PC-3 (cell line): Measurements from ENCODE around the gene HOXB9. TPM values are rescaled to one million over a fixed set of nuclear protein-coding genes. Genes with fewer than 3 reads are reported as not detected.

Source experiments
- ATAC-seq: fragments of 200-7000 bp; cut with Tn5 transposase; 2 replicates; pipeline ENCODE4 v1.9.1; 2020; ENCODE audit warnings: mild to moderate bottlenecking, moderate library complexity
- BruUV-seq: library from RNA; stranded (reverse); fragments of 400-500 nt; replicated peaks from 2 replicates; lab custom pipeline; 2021; lab: Mats Ljungman, UMichigan
- CTCF ChIA-PET: fragments of 300-600 bp; sonication (Branson Sonifier 250); formaldehyde crosslinking; loops from one replicate; lab custom pipeline; 2022; ENCODE audit warnings: antibody characterized with exemption; lab: Charles Lee
- POLR2A ChIA-PET: fragments of 300-600 bp; sonication (Branson Sonifier 250); formaldehyde crosslinking; loops from one replicate; lab custom pipeline; 2022; ENCODE audit warnings: antibody characterized with exemption; ENCODE audit not compliant: unreplicated experiment; lab: Charles Lee
- DNase-seq: peaks from one replicate; pipeline ENCODE4 v3.0.0-alpha.2; 2015
- H2AFZ ChIP-seq: fragments of 300-600 bp; sonication (generic); 2 replicates; pipeline ENCODE4 v1.6.0; 2016; ENCODE audit warnings: antibody characterized with exemption, low read length
- H3F3A ChIP-seq: fragments of 300-600 bp; sonication (generic); one replicate; pipeline ENCODE4 v1.6.0; 2017; ENCODE audit warnings: antibody characterized with exemption, low read length, control low read depth, mild to moderate bottlenecking; ENCODE audit not compliant: unreplicated experiment
- H3K27ac ChIP-seq: fragments of 300-600 bp; sonication (generic); 2 replicates; pipeline ENCODE4 v1.5.1; 2016; ENCODE audit warnings: mild to moderate bottlenecking, low read length
- H3K27me3 ChIP-seq: fragments of 300-600 bp; sonication (generic); 2 replicates; pipeline ENCODE4 v1.6.1; 2016; ENCODE audit warnings: low read length, mixed read lengths
- H3K36me3 ChIP-seq: fragments of 300-600 bp; sonication (generic); 2 replicates; pipeline ENCODE4 v1.6.1; 2016; ENCODE audit warnings: low read depth, mixed run types, low read length, mixed read lengths
- H3K4me1 ChIP-seq: fragments of 300-600 bp; sonication (generic); 2 replicates; pipeline ENCODE4 v1.5.1; 2016; ENCODE audit warnings: low read length; ENCODE audit not compliant: insufficient read depth
- H3K4me2 ChIP-seq: fragments of 300-600 bp; sonication (generic); 2 replicates; pipeline ENCODE4 v1.6.0; 2016; ENCODE audit warnings: low read length
- H3K4me3 ChIP-seq: fragments of 300-600 bp; sonication (generic); 2 replicates; pipeline ENCODE4 v1.5.1; 2016; ENCODE audit warnings: mild to moderate bottlenecking, low read length, mixed read lengths
- H3K79me2 ChIP-seq: fragments of 300-600 bp; sonication (generic); 2 replicates; pipeline ENCODE4 v1.6.1; 2017; ENCODE audit warnings: low read length, mixed read lengths
- H3K9ac ChIP-seq: fragments of 300-600 bp; sonication (generic); 2 replicates; pipeline ENCODE4 v1.6.0; 2016; ENCODE audit warnings: mild to moderate bottlenecking, low read length
- H3K9me2 ChIP-seq: fragments of 300-600 bp; sonication (generic); replicated peaks from 2 replicates; pipeline ENCODE4 v1.6.1; 2016; ENCODE audit warnings: mixed run types, low read length, mixed read lengths
- H3K9me3 ChIP-seq: fragments of 300-600 bp; sonication (generic); 2 replicates; pipeline ENCODE4 v1.6.1; 2016; ENCODE audit warnings: low read length, mixed read lengths
- H4K20me1 ChIP-seq: fragments of 300-600 bp; sonication (generic); 2 replicates; pipeline ENCODE4 v1.6.1; 2016; ENCODE audit warnings: low read length, mixed read lengths
- EZH2 ChIP-seq: fragments of 300-600 bp; sonication (generic); IDR thresholded peaks from one replicate; pipeline ENCODE4 v1.6.1; 2017; ENCODE audit warnings: antibody characterized with exemption, mild to moderate bottlenecking, low read length; ENCODE audit not compliant: unreplicated experiment
- EZH2phosphoT487 ChIP-seq: fragments of 300-600 bp; sonication (generic); IDR thresholded peaks from 2 replicates; pipeline ENCODE4 v1.6.1; 2018; ENCODE audit warnings: mild to moderate bottlenecking, antibody characterized with exemption, low read length, borderline replicate concordance
- intact Hi-C: fragments of 100-400 bp; cut with micrococcal nuclease; formaldehyde crosslinking; loops from 2 replicates; pipeline ENCODE4 v1.9.0; 2023
- total RNA-seq: library from RNA; depleted of rRNA; stranded (reverse); fragments of >200 nt; gene quantifications from 2 replicates; pipeline ENCODE4 v1.2.3, GENCODE V29; 2014
- TF ChIP-seq, protein P1 (sequence below): fragments of 300-600 bp; sonication (generic); conservative IDR thresholded peaks from 2 replicates; pipeline ENCODE4 v1.5.1; 2017; ENCODE audit warnings: antibody characterized with exemption, low read depth, mild to moderate bottlenecking, low read length

HOXB9 gene
- total RNA-seq, 1 experiment from 2014 or later = 7.0 TPM

- no peak for ATAC-seq
- POLR2A ChIA-PET = no interaction called here
- no peak overlapping the region for H3K9ac ChIP-seq
These were observed 33.6 kb downstream of the HOXB9 start for GRCh38 chr17:48592577-48592976.

DNA sequence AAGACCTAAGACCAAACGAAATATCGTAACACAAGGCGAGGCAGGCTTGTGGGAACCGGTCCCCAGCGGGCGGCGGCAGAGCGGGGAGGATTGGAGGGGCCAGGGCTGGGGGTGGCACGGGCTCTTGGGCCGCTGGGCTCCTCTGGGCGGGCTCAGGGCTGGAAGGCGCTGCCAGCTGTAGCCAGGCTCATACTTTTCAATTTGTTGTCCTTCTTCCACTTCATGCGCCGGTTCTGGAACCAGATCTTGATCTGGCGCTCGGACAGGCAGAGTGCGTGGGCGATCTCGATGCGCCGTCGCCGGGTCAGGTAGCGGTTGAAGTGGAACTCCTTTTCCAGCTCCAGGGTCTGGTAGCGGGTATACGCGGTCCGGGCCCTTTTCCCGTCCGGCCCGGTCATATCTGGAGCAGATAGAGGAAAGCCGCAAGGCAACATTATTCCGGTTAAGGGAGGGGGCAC, 34.1 kb downstream of the HOXB9 start:
- H3K36me3 ChIP-seq = no peaks in the 10 kb centered on the region
- H3K9ac ChIP-seq = no peak overlapping the region
- peaks cover 8% of the 10 kb centered on the region; the same call in 1 of the 2 replicates for H3K4me1 ChIP-seq
- no peaks in the 10 kb centered on the region for H3K9me2 ChIP-seq
- no peak overlapping the region for H3K4me3 ChIP-seq
- no peaks in the 10 kb centered on the region for H3K9me3 ChIP-seq
- no peak for DNase-seq
- no TSS peak for BruUV-seq
- ATAC-seq = no peak
- H3F3A ChIP-seq = no peaks in the 10 kb centered on the region
- peaks cover 6% of the 10 kb centered on the region for H3K79me2 ChIP-seq
- TF ChIP-seq, protein P1, sequence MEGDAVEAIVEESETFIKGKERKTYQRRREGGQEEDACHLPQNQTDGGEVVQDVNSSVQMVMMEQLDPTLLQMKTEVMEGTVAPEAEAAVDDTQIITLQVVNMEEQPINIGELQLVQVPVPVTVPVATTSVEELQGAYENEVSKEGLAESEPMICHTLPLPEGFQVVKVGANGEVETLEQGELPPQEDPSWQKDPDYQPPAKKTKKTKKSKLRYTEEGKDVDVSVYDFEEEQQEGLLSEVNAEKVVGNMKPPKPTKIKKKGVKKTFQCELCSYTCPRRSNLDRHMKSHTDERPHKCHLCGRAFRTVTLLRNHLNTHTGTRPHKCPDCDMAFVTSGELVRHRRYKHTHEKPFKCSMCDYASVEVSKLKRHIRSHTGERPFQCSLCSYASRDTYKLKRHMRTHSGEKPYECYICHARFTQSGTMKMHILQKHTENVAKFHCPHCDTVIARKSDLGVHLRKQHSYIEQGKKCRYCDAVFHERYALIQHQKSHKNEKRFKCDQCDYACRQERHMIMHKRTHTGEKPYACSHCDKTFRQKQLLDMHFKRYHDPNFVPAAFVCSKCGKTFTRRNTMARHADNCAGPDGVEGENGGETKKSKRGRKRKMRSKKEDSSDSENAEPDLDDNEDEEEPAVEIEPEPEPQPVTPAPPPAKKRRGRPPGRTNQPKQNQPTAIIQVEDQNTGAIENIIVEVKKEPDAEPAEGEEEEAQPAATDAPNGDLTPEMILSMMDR = no peak
- TF ChIP-seq EZH2 = no peak
- no peak for TF ChIP-seq EZH2phosphoT487
- ChIA-PET POLR2A (no interaction called here), CTCF (no interaction called here)
- H3K27ac ChIP-seq = no peak overlapping the region
- H3K27me3 ChIP-seq = no peaks in the 10 kb centered on the region
- H2AFZ ChIP-seq = no peak overlapping the region
- intact Hi-C loops = no loop called here
- H3K4me2 ChIP-seq = no peak overlapping the region
- H4K20me1 ChIP-seq = no peaks in the 10 kb centered on the region; the same call in 1 of the 2 replicates

More at GRCh38 chr17:48592577-48592976, 33.6 kb downstream of the HOXB9 start:
- no peaks in the 10 kb centered on the region for H3F3A ChIP-seq
- DNase-seq = no peak
- no peak overlapping the region for H2AFZ ChIP-seq
- H3K4me3 ChIP-seq = no peak overlapping the region
- TF ChIP-seq EZH2 = no peak
- TF ChIP-seq, protein P1 = no peak
- no peak for TF ChIP-seq EZH2phosphoT487
- H3K4me2 ChIP-seq = no peak overlapping the region
- H3K4me1 ChIP-seq = peaks cover 7% of the 10 kb centered on the region; the same call in 1 of the 2 replicates
- peaks cover 11% of the 10 kb centered on the region for H3K79me2 ChIP-seq
- H3K27ac ChIP-seq = no peak overlapping the region
- no peaks in the 10 kb centered on the region for H3K9me3 ChIP-seq
- CTCF ChIA-PET = interaction anchor here (1.1 kb wide), 1 partner anchor 241 kb away, joined by 14 read pairs; no protein-coding TSS in a partner anchor
- no peaks in the 10 kb centered on the region for H3K27me3 ChIP-seq
- H3K36me3 ChIP-seq = no peaks in the 10 kb centered on the region
- BruUV-seq = no TSS peak
- H3K9me2 ChIP-seq = no peaks in the 10 kb centered on the region
- intact Hi-C loops = no loop called here
- H4K20me1 ChIP-seq = no peaks in the 10 kb centered on the region; the same call in 1 of the 2 replicates
